BJ (cell line): ENCODE data around the gene PCMTD2. TPM values are rescaled to one million over a fixed set of nuclear protein-coding genes. Genes with fewer than 3 reads are reported as not detected.

Experiments
- CTCF ChIA-PET: fragments of 350-600 bp; formaldehyde crosslinking; extraction: SDS; loops from one replicate; lab custom pipeline; 2021; ENCODE audit warnings: antibody characterized with exemption, inconsistent platforms; lab: Yijun Ruan, JAX
- POLR2A ChIA-PET: fragments of 300-600 bp; sonication (Branson Sonifier 250); formaldehyde crosslinking; extraction: SDS; loops from one replicate; lab custom pipeline; 2021; ENCODE audit warnings: antibody characterized with exemption; lab: Charles Lee
- DNase-seq: peaks from one replicate; pipeline ENCODE4 v3.0.0-alpha.2; 2011; ENCODE audit warnings: low read depth
- H3K27me3 ChIP-seq: 2 replicates; pipeline ENCODE4 v1.6.0; 2011; ENCODE audit warnings: low read length; ENCODE audit not compliant: control insufficient read depth, insufficient read depth
- H3K36me3 ChIP-seq: 2 replicates; pipeline ENCODE4 v1.5.1; 2011; ENCODE audit warnings: low read length; ENCODE audit not compliant: control insufficient read depth, insufficient read depth
- H3K4me3 ChIP-seq: 2 replicates; pipeline ENCODE4 v1.5.1; 2011; ENCODE audit warnings: low read depth, mild to moderate bottlenecking, control low read depth, low read length
- polyA plus RNA-seq: library from polyadenylated mRNA; depleted of rRNA; stranded (reverse); fragments of >200 nt; gene quantifications from 2 replicates; pipeline ENCODE4 v1.2.3, GENCODE V29; 2011
- TF ChIP-seq, protein P1 (sequence below): IDR thresholded peaks from 2 replicates; pipeline ENCODE4 v1.5.1; 2011; ENCODE audit warnings: low read depth, mild to moderate bottlenecking, control low read depth, inconsistent platforms, low read length, moderate library complexity; ENCODE audit not compliant: insufficient read depth

The PCMTD2 gene
- polyA plus RNA-seq, 1 experiment: 34.4 TPM

DNA sequence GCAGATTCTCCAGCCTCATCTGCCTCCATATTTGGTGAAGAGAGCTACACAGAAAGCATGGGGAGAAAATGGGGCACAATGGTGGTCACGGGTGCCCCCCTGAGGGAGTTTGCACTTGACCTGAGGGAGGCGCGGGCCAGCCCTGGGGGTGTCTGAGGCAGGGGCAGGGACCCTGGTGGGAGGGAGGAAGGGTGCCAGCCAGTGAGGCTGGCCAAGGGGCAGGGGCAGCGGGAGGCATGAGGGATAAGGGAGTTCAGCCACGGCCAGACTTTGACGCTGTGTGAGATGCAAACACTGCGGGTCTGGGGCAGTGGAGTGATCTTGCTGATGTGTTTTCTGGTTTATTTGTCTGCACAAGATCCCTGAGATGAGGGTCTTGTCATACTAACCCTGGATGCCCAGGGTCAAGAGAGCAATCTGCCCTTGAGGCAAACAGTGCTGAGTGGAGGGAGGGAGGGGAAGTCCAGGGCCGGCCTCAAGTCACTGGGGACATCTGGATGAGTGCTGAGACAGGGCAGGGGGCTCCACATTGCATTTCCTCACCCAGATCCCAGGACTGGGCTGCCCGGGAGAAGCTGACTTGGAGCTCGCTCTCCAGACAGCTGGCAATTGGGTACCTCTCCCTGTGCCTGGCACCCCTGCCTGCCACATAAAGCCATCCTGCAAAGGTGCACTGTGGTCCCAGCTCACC lies 8.8 kb upstream of the PCMTD2 start:
- TF ChIP-seq, protein P1, sequence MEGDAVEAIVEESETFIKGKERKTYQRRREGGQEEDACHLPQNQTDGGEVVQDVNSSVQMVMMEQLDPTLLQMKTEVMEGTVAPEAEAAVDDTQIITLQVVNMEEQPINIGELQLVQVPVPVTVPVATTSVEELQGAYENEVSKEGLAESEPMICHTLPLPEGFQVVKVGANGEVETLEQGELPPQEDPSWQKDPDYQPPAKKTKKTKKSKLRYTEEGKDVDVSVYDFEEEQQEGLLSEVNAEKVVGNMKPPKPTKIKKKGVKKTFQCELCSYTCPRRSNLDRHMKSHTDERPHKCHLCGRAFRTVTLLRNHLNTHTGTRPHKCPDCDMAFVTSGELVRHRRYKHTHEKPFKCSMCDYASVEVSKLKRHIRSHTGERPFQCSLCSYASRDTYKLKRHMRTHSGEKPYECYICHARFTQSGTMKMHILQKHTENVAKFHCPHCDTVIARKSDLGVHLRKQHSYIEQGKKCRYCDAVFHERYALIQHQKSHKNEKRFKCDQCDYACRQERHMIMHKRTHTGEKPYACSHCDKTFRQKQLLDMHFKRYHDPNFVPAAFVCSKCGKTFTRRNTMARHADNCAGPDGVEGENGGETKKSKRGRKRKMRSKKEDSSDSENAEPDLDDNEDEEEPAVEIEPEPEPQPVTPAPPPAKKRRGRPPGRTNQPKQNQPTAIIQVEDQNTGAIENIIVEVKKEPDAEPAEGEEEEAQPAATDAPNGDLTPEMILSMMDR: no peak
- H3K4me3 ChIP-seq: no peak overlapping the region
- DNase-seq: no peak
- ChIA-PET POLR2A (no interaction called here), CTCF (no interaction called here)
- peaks cover 16% of the 10 kb centered on the region for H3K27me3 ChIP-seq
- no peaks in the 10 kb centered on the region for H3K36me3 ChIP-seq

DNA sequence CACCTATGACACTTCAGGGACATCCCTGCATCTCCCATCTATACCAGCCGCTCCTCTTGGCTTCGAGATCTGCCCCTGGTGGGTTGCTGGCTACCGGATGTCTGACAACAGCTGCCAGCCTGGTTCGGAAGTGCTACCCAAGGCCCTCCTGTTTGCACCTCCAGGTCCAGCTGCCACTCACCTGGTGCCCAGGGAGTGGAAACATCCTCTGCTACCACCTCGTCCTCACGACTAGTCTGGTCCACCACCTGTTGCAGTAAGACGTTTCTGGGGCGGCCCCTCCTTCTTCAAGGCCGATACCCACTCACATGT lies 8.3 kb upstream of the PCMTD2 start:
- no peak for DNase-seq
- ChIA-PET CTCF (no interaction called here), POLR2A (no interaction called here)
- peaks cover 14% of the 10 kb centered on the region for H3K27me3 ChIP-seq
- H3K4me3 ChIP-seq: no peak overlapping the region
- no peaks in the 10 kb centered on the region for H3K36me3 ChIP-seq
- TF ChIP-seq, protein P1: no peak

DNA sequence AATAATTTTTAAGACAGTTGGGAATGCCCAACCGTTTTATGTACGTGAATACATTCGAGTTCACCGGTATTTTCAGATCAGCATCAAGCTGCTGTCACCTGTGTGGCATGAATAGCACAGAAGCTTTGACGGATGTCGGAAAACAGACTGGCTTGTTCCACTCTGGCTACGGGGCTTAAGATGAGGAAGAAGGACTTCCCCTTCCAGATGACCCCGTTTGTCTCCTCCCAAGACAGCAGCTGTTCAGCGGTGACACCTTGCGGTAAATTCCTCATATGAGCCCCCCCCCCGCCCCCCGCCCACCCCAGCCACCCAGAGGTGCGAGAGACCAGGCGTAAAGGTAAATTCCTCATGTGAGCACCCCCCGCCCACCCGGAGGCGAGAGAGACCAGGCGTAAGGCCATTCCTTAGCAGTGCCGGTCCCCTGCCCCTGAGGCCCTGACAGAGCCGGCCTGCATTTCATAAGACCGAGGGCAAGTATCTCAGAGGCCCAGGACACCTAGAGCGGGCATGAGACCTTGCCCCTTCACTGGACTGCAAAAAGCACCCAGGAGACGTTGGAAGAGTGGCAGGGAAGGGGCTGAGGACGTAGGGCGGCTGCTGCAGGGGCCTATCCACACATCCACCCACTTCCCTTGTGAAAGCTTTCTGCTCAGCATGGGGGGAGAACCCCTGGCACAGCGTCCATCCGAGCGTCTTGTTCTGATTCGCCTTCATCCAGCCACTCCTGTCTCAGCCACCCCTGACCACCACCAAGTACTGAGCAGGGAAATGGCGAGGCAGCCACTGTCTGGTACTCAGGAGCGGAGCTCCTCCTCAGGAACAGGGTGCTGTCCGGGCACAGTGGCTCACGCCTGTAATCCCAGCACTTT lies 7.3 kb upstream of the PCMTD2 start:
- no peak for DNase-seq
- Histone ChIP-seq H3K4me3 (no peak overlapping the region), H3K36me3 (no peaks in the 10 kb centered on the region), H3K27me3 (peaks cover 11% of the 10 kb centered on the region)
- ChIA-PET CTCF (no interaction called here), POLR2A (no interaction called here)
- TF ChIP-seq, protein P1: no peak

DNA sequence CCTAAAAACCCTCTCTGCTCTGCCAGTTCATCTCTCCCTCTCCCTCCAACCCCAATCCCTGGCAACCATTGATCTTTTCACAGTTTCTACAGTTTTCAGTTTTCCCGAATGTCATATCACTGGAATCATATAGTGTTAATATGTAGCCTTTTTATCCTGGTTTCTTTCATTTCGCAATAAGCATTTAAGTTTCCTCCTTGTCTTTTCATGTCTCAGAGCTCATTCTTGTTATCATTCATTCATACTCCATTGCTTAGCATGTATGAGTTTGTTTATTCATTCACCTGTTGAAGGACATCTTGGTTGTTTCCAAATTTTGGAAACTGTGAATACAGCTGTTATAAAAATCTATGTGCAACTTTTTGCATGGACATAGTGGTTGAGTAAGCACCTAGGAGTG lies 5.5 kb upstream of the PCMTD2 start:
- TF ChIP-seq, protein P1: no peak
- ChIA-PET CTCF (no interaction called here), POLR2A (no interaction called here)
- Histone ChIP-seq H3K36me3 (no peaks in the 10 kb centered on the region), H3K27me3 (peaks cover 5% of the 10 kb centered on the region; the same call in 1 of the 2 replicates), H3K4me3 (no peak overlapping the region)
- no peak for DNase-seq

DNA sequence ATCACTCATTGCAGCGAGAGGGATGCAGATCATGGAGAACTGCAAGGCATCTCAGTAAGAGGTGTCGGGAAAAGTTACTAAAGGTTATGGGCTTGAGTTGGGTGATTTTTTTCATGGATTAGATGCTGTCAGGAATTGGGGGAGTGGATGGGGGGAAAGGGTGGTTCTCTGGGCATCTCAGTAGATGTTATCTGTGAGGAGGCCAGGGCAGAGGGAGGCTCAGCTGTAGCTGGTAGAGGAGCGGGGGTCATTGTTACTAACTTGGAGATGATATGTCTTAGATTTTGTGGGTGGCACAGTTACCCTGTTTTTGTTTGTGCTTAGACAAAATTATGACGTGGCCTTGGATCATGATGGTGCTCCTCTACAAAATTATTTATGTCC lies 2.6 kb upstream of the PCMTD2 start:
- CTCF ChIA-PET: interaction anchor here (1.0 kb wide), 1 partner anchor 33 kb away, joined by 3 read pairs; no protein-coding TSS in a partner anchor
- POLR2A ChIA-PET: no interaction called here
- Histone ChIP-seq H3K4me3 (no peak overlapping the region), H3K27me3 (peaks cover 3% of the 10 kb centered on the region; the same call in 1 of the 2 replicates), H3K36me3 (no peaks in the 10 kb centered on the region)
- no peak for DNase-seq
- TF ChIP-seq, protein P1: no peak
